Endothelial cell of umbilical vein (primary cell): Measurements from ENCODE around the gene DHX36. TPM values are rescaled to one million over a fixed set of nuclear protein-coding genes. Genes with fewer than 3 reads are reported as not detected.

Experiments
- BruUV-seq: library from RNA; stranded (reverse); fragments of 400-500 nt; replicated peaks from 2 replicates; lab custom pipeline; 2021; lab: Mats Ljungman, UMichigan
- CTCF ChIA-PET: fragments of 300-600, 350-600 bp; sonication (Branson Sonifier 250); formaldehyde crosslinking; loops from one replicate; lab custom pipeline; 2021; ENCODE audit warnings: antibody characterized with exemption, inconsistent platforms; lab: Charles Lee
- POLR2A ChIA-PET: fragments of 300-600, 350-600 bp; sonication (Branson Sonifier 250); formaldehyde crosslinking; loops from one replicate; lab custom pipeline; 2021; ENCODE audit warnings: antibody characterized with exemption, inconsistent platforms; lab: Charles Lee
- DNase-seq: peaks from one replicate; pipeline ENCODE4 v3.0.0-alpha.2; 2011; ENCODE audit warnings: low read depth, low spot score
- FAIRE-seq: peaks from 2 replicates; lab custom pipeline; 2011; peaks lifted over from hg19 to GRCh38; lab: Jason Lieb, UNC
- H2AFZ ChIP-seq: 2 replicates; pipeline ENCODE4 v1.6.0; 2012; ENCODE audit warnings: low read depth, low read length, control low read depth, inconsistent platforms
- H3K27ac ChIP-seq: 2 replicates; pipeline ENCODE4 v1.5.1; 2011; ENCODE audit warnings: low read depth, mild to moderate bottlenecking, control low read depth, low read length, moderate library complexity; ENCODE audit not compliant: insufficient read depth
- H3K27me3 ChIP-seq, 2 experiments: 2 replicates each; pipeline versions ENCODE4 v1.6.0 to v1.6.1; 2011; ENCODE audit warnings: low read length in 2 of 2, mixed read lengths in 1 of 2; ENCODE audit not compliant: control insufficient read depth in 2 of 2, insufficient read depth in 2 of 2
- H3K36me3 ChIP-seq, 2 experiments: 2 replicates in 1 of 2; 3 replicates in 1 of 2; pipeline ENCODE4 v1.5.1; 2011; ENCODE audit warnings: low read length in 2 of 2, mild to moderate bottlenecking in 1 of 2, moderate library complexity in 1 of 2; ENCODE audit not compliant: control insufficient read depth in 2 of 2, insufficient read depth in 2 of 2; ENCODE audit errors: extremely low read depth in 1 of 2
- H3K4me1 ChIP-seq: 3 replicates; pipeline ENCODE4 v1.5.1; 2011; ENCODE audit warnings: mild to moderate bottlenecking, low read length; ENCODE audit not compliant: control insufficient read depth, insufficient read depth; ENCODE audit errors: extremely low read depth
- H3K4me2 ChIP-seq: 2 replicates; pipeline ENCODE4 v1.6.1; 2011; ENCODE audit warnings: low read length, control low read depth, mixed read lengths; ENCODE audit not compliant: insufficient read depth
- H3K4me3 ChIP-seq, 3 experiments: fragments of 200-600 bp in 1 of 3; sonication (generic), shearing (Covaris generic) in 1 of 3; replicated peaks in 1 of 3; 2 replicates each; pipeline ENCODE4 v1.5.1; 2011 to 2016; ENCODE audit warnings: control low read depth in 3 of 3, low read length in 3 of 3, mild to moderate bottlenecking in 2 of 3, inconsistent platforms in 1 of 3, low read depth in 1 of 3, moderate library complexity in 1 of 3; ENCODE audit not compliant: insufficient read depth in 1 of 3
- H3K79me2 ChIP-seq: 2 replicates; pipeline ENCODE4 v1.6.0; 2012; ENCODE audit warnings: low read length, inconsistent platforms; ENCODE audit not compliant: control insufficient read depth, insufficient read depth
- H3K9ac ChIP-seq: replicated peaks from 2 replicates; pipeline ENCODE3; 2011; ENCODE audit warnings: low read length, control low read depth; ENCODE audit not compliant: insufficient read depth; ENCODE audit errors: extremely low read depth
- H3K9me1 ChIP-seq: replicated peaks from 3 replicates; pipeline ENCODE4 v1.6.0; 2011; ENCODE audit warnings: mild to moderate bottlenecking, low read length; ENCODE audit not compliant: control insufficient read depth, insufficient read depth; ENCODE audit errors: extremely low read depth
- H3K9me3 ChIP-seq: replicated peaks from 2 replicates; pipeline ENCODE4 v1.5.1; 2012; ENCODE audit warnings: low read length, inconsistent platforms; ENCODE audit not compliant: control insufficient read depth, insufficient read depth
- H4K20me1 ChIP-seq: replicated peaks from 2 replicates; pipeline ENCODE3; 2011; ENCODE audit warnings: mild to moderate bottlenecking, low read length; ENCODE audit not compliant: control insufficient read depth, insufficient read depth; ENCODE audit errors: extremely low read depth
- EZH2 ChIP-seq: IDR thresholded peaks from 2 replicates; pipeline ENCODE4 v1.6.1; 2012; ENCODE audit warnings: borderline replicate concordance, low read depth, mild to moderate bottlenecking, moderate library complexity, low read length, inconsistent platforms; ENCODE audit not compliant: severe bottlenecking
- FOS ChIP-seq: IDR thresholded peaks from 2 replicates; pipeline ENCODE4 v1.6.1; 2011; ENCODE audit warnings: mild to moderate bottlenecking, low read length, moderate library complexity, borderline replicate concordance; ENCODE audit not compliant: insufficient read depth
- GATA2 ChIP-seq: IDR thresholded peaks from 2 replicates; pipeline ENCODE4 v1.7.0; 2011; ENCODE audit warnings: low read depth, mild to moderate bottlenecking, moderate library complexity, mixed read lengths, low read length; ENCODE audit not compliant: insufficient read length, insufficient read depth
- JUN ChIP-seq: IDR thresholded peaks from 2 replicates; pipeline ENCODE4 v1.6.1; 2011; ENCODE audit warnings: borderline replicate concordance, low read depth; ENCODE audit not compliant: insufficient read length, insufficient read depth
- MYC ChIP-seq: IDR thresholded peaks from one replicate; pipeline ENCODE4 v1.6.1; 2011; ENCODE audit warnings: mild to moderate bottlenecking, low read depth, low read length
- POLR2A ChIP-seq: IDR thresholded peaks from 2 replicates; pipeline ENCODE4 v1.6.1; 2012; ENCODE audit warnings: low read depth, mild to moderate bottlenecking, control low read depth, low read length
- POLR2AphosphoS5 ChIP-seq: IDR thresholded peaks from 2 replicates; pipeline ENCODE4 v1.6.1; 2012; ENCODE audit warnings: low read depth, mild to moderate bottlenecking, control low read depth, low read length, moderate library complexity; ENCODE audit not compliant: insufficient read depth
- dilution Hi-C: fragments of 300-500 bp; cut with MboI; formaldehyde crosslinking; loops from one replicate; pipeline ENCODE4 v1.15.0; 2019; ENCODE audit warnings: low sequenced_read_pairs; ENCODE audit not compliant: extremely low pct_ligation_motif_present
- intact Hi-C: fragments of 100-400 bp; cut with micrococcal nuclease; formaldehyde crosslinking; loops from one replicate; pipeline ENCODE4 v1.10.0; 2022
- polyA plus RNA-seq, 4 experiments: library from polyadenylated mRNA; depleted of rRNA in 3 of 4; stranded (reverse) in 3 of 4; unstranded in 1 of 4; fragments of >200 nt; gene quantifications; 2 replicates each; pipeline versions ENCODE4 v1.2.1 to v1.2.3, GENCODE V29; 2011 to 2012; ENCODE audit warnings: missing spikeins in 1 of 4
- total RNA-seq: library from RNA; stranded (reverse); gene quantifications from 2 replicates; pipeline ENCODE4 v1.2.3, GENCODE V29; 2021
- TF ChIP-seq, protein P1 (sequence below), 2 donors: IDR thresholded peaks; 1 replicate in 1 of 2; 2 replicates in 1 of 2; pipeline ENCODE4 v1.5.1; 2011; ENCODE audit warnings: low read length in 2 of 2, mild to moderate bottlenecking in 2 of 2, moderate library complexity in 2 of 2, control low read depth in 1 of 2, inconsistent platforms in 1 of 2, low read depth in 1 of 2; ENCODE audit not compliant: insufficient read depth in 1 of 2; ENCODE audit errors: extremely low read depth in 1 of 2
- TF ChIP-seq, protein P2 (sequence below): IDR thresholded peaks from 2 replicates; pipeline ENCODE4 v1.6.1; 2011; ENCODE audit not compliant: insufficient read depth, insufficient read length

Gene DHX36
- total and polyA plus RNA-seq, 2 donors (not counting 3 experiments of a cell fraction or from before 2014, with no cell fraction given), result 19.6 to 52.7 TPM

DNA sequence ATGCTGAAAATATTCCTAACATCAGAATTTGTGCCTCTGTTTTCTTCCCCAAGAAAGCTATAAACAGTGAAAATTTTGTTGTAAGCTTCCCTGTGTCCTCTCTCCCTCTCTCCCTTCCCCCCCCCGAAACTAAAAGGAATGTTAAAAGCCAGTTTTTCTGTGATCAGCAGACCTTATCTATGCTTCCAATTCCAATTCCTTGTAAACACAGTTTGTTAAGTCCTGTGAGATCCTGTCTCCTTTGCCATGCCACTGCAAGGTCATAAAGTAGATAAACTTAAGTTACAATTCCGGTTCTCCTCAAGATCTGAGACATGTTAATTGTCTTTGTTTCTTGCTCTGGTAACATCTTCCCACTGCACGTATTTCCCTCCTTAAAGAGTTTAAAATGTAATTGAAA is 42.9 kb upstream of the DHX36 start:
- FAIRE-seq (no peak), DNase-seq (no peak)
- Histone ChIP-seq H3K9me1 (no peaks in the 10 kb centered on the region), H3K9ac (no peak overlapping the region), H3K27ac (no peak overlapping the region), H3K4me2 (no peak overlapping the region), H3K27me3 (no peaks in the 10 kb centered on the region), H3K9me3 (no peaks in the 10 kb centered on the region), H3K4me1 (no peaks in the 10 kb centered on the region), H4K20me1 (no peaks in the 10 kb centered on the region), H3K4me3 (no peak overlapping the region), H3K79me2 (no peaks in the 10 kb centered on the region), H3K36me3 (no peaks in the 10 kb centered on the region), H2AFZ (no peak overlapping the region)
- BruUV-seq, result no TSS peak
- ChIA-PET POLR2A (no interaction called here), CTCF (no interaction called here)
- intact Hi-C loops, result no loop called here
- TF ChIP-seq GATA2 (no peak), MYC (no peak), POLR2A (no peak), POLR2AphosphoS5 (no peak), FOS (no peak), JUN (no peak), EZH2 (no peak)
- TF ChIP-seq, protein P1, sequence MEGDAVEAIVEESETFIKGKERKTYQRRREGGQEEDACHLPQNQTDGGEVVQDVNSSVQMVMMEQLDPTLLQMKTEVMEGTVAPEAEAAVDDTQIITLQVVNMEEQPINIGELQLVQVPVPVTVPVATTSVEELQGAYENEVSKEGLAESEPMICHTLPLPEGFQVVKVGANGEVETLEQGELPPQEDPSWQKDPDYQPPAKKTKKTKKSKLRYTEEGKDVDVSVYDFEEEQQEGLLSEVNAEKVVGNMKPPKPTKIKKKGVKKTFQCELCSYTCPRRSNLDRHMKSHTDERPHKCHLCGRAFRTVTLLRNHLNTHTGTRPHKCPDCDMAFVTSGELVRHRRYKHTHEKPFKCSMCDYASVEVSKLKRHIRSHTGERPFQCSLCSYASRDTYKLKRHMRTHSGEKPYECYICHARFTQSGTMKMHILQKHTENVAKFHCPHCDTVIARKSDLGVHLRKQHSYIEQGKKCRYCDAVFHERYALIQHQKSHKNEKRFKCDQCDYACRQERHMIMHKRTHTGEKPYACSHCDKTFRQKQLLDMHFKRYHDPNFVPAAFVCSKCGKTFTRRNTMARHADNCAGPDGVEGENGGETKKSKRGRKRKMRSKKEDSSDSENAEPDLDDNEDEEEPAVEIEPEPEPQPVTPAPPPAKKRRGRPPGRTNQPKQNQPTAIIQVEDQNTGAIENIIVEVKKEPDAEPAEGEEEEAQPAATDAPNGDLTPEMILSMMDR (IDR thresholded peaks at IDR 0.05; ENCODE audit: extremely low read depth in 1 of 2, insufficient read depth in 1 of 2, low read depth in 1 of 2, low read length in 2 of 2), result no peak
- TF ChIP-seq, protein P2, sequence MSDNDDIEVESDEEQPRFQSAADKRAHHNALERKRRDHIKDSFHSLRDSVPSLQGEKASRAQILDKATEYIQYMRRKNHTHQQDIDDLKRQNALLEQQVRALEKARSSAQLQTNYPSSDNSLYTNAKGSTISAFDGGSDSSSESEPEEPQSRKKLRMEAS, result no peak
- dilution Hi-C loops, result no loop called here
